Hepatocyte (in vitro differentiated cells): ENCODE measurements around the gene RGS3. TPM values are rescaled to one million over a fixed set of nuclear protein-coding genes. Genes with fewer than 3 reads are reported as not detected.

Experiments
- DNase-seq: peaks from one replicate; pipeline ENCODE4 v3.0.0-alpha.2; 2016; ENCODE audit warnings: low spot score
- H2AFZ ChIP-seq: fragments of 200-600 bp; sonication (generic); 2 replicates; pipeline ENCODE4 v1.6.0; 2016; ENCODE audit warnings: antibody characterized with exemption, mild to moderate bottlenecking
- H3K27ac ChIP-seq: fragments of 200-600 bp; sonication (generic); 2 replicates; pipeline ENCODE4 v1.5.1; 2016; ENCODE audit warnings: mild to moderate bottlenecking
- H3K27me3 ChIP-seq: fragments of 200-600 bp; sonication (generic); 2 replicates; pipeline ENCODE4 v1.6.1; 2016
- H3K36me3 ChIP-seq: fragments of 200-600 bp; sonication (generic); replicated peaks from 2 replicates; pipeline ENCODE4 v1.5.1; 2016; ENCODE audit warnings: low read depth; ENCODE audit not compliant: insufficient read depth
- H3K4me1 ChIP-seq: fragments of 200-600 bp; sonication (generic); 2 replicates; pipeline ENCODE4 v1.5.1; 2016; ENCODE audit warnings: mild to moderate bottlenecking, moderate library complexity; ENCODE audit not compliant: insufficient read depth
- H3K4me2 ChIP-seq: fragments of 200-600 bp; sonication (generic); 2 replicates; pipeline ENCODE4 v1.6.0; 2016
- H3K4me3 ChIP-seq: fragments of 200-600 bp; sonication (generic); 2 replicates; pipeline ENCODE4 v1.5.1; 2016; ENCODE audit warnings: mild to moderate bottlenecking
- H3K79me2 ChIP-seq: fragments of 200-600 bp; sonication (generic); 2 replicates; pipeline ENCODE4 v1.6.0; 2017; ENCODE audit warnings: mild to moderate bottlenecking
- H3K9me2 ChIP-seq: fragments of 200-600 bp; sonication (generic); replicated peaks from 2 replicates; pipeline ENCODE4 v1.6.0; 2017; ENCODE audit warnings: mild to moderate bottlenecking; ENCODE audit not compliant: insufficient read depth
- H3K9me3 ChIP-seq: fragments of 200-600 bp; sonication (generic); 2 replicates; pipeline ENCODE4 v1.5.1; 2016; ENCODE audit warnings: low read depth, mild to moderate bottlenecking
- H4K20me1 ChIP-seq: fragments of 200-600 bp; sonication (generic); 2 replicates; pipeline ENCODE4 v1.6.0; 2016; ENCODE audit warnings: mild to moderate bottlenecking; ENCODE audit not compliant: insufficient read depth, poor library complexity, severe bottlenecking
- CTCF ChIP-seq: fragments of 200-600 bp; sonication (generic); IDR thresholded peaks from 2 replicates; pipeline ENCODE4 v1.5.1; 2016; ENCODE audit warnings: antibody characterized with exemption, mild to moderate bottlenecking; ENCODE audit not compliant: poor library complexity
- EZH2 ChIP-seq: fragments of 200-600 bp; sonication (generic); IDR thresholded peaks from 2 replicates; pipeline ENCODE4 v1.6.1; 2016; ENCODE audit warnings: antibody characterized with exemption, mild to moderate bottlenecking, borderline replicate concordance
- EZH2phosphoT487 ChIP-seq: fragments of 200-600 bp; sonication (generic); IDR thresholded peaks from one replicate; pipeline ENCODE4 v1.6.1; 2018; ENCODE audit warnings: antibody characterized with exemption, mild to moderate bottlenecking, low read depth, moderate library complexity; ENCODE audit not compliant: unreplicated experiment, severe bottlenecking
- WGBS: methylation state at CpG from one replicate; pipeline ENCODE4 v1.1.6; 2016; ENCODE audit warnings: low lambda C conversion rate; ENCODE audit errors: missing lambda C conversion rate; 5-methylcytosine and 5-hydroxymethylcytosine counted together
- polyA plus RNA-seq: library from polyadenylated mRNA; unstranded; fragments of >200 nt; fragmentation: Nextera tagmentation; extraction: Ambion mirVana; gene quantifications from 2 replicates; pipeline ENCODE4 v1.2.1, GENCODE V29; 2016
- total RNA-seq: library from RNA; depleted of rRNA; stranded (reverse); fragments of >200 nt; gene quantifications from 2 replicates; pipeline ENCODE4 v1.2.3, GENCODE V29; 2014

The RGS3 gene
- total and polyA plus RNA-seq, 2 experiments from 2014 or later = 48.0 to 62.7 TPM

DNA sequence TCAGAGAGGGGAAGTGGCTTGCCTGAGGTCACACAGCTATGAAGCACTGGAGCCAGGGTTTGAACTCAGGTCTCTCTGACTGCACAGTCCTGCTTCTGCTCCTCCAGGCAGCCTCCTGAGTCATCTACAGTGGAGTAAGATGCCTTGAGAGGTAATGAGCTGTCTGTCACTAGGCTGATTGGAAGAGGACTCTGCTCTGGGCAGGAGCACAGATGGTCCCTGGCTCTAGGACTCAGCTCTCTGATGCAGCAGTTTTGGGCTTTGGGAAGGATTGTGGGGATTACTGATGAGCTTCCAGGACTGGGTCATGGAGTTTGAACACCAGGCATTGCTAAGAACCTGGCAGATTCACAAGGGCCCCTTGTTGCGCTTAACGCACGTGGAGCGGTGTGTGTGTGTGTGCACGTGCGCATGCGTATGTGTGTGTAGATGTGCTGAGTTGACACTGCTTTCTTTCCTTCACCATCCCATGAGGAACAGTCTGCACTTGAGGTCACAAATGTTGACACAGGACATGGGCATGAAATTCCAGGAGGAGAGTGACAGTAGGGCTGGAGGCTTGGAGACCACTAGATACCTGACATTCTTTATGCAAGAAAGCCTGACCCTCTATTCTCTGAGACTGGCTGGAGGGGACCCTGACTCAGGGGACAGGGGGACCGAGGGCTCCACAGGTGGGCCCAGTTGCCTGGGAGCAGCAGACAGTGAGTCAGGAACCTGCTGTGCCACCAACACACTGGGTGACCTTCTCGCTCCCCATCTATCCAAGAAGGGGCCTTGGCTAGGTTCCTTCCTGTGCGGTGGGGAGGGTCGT lies 170.5 kb downstream of the RGS3 start:
- no peaks in the 10 kb centered on the region for H4K20me1 ChIP-seq
- H3K79me2 ChIP-seq = no peaks in the 10 kb centered on the region
- TF ChIP-seq EZH2 = no peak
- no peaks in the 10 kb centered on the region for H3K27me3 ChIP-seq
- WGBS = 79% methylated on average over 11 of the region's 11 CpGs
- H3K9me3 ChIP-seq = no peaks in the 10 kb centered on the region
- peaks cover 25% of the 10 kb centered on the region for H3K4me1 ChIP-seq
- peak overlapping the region; percentile 56 for H3K27ac ChIP-seq
- DNase-seq = no peak
- H3K4me2 ChIP-seq = no peak overlapping the region
- H3K36me3 ChIP-seq = no peaks in the 10 kb centered on the region
- H3K9me2 ChIP-seq = no peaks in the 10 kb centered on the region
- no peak overlapping the region for H2AFZ ChIP-seq
- H3K4me3 ChIP-seq = no peak overlapping the region

DNA sequence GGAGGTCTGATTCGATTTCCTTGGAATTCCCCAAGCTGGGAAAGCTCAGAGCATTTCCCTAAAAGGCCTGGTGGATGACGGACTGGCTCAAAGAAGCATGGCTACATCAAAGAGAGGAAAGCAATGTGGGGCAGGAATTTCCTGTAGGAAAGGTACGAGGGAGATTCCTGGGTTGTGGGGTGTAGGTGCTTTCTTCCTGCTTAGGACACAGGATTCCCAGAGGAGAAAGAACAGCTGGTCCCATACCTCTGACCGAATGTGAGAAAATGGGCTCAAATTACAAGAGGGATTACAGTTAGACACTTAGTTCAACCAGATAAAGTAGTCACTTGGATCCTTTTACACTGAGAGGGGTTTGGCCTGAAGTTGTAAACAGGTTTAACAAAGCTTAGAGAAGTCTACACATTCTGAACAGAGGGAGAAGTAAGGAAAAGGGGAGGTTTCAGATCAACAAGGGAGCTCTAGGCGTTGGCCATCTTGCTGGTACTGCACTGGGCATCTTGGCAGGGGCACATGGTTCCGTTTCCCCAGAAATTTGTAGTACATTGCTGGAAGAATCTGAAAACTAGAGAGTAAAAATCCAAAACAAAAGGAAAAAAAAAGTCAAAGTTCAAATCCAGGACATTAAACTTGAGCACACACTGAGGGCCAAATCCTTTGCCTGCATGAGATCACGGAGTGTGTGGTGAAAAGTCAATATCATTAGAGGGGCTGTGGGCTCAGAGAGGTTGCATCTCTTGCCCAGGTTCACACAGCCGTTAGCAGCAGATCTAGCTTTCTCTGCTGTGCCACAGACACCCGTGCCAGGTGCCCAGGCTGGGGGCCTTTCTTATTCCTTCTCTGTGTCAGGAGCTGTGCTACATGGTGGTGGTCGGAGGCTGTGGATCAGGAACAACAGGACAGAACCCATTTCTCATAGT lies 171.3 kb downstream of the RGS3 start:
- Histone ChIP-seq H3K79me2 (no peaks in the 10 kb centered on the region), H4K20me1 (no peaks in the 10 kb centered on the region), H3K4me2 (no peak overlapping the region), H3K4me1 (peaks cover 25% of the 10 kb centered on the region), H3K27me3 (no peaks in the 10 kb centered on the region), H2AFZ (no peak overlapping the region), H3K4me3 (no peak overlapping the region), H3K36me3 (no peaks in the 10 kb centered on the region), H3K9me3 (no peaks in the 10 kb centered on the region), H3K27ac (peak overlapping the region; percentile 56), H3K9me2 (no peaks in the 10 kb centered on the region)
- 56% methylated on average over 10 of the region's 10 CpGs for WGBS
- DNase-seq = no peak
- no peak for TF ChIP-seq EZH2phosphoT487
- no peak for TF ChIP-seq EZH2
- TF ChIP-seq CTCF = no peak

- Histone ChIP-seq H3K9me2 (no peaks in the 10 kb centered on the region), H3K27ac (no peak overlapping the region), H3K4me2 (no peak overlapping the region), H3K79me2 (no peaks in the 10 kb centered on the region), H2AFZ (no peak overlapping the region), H3K27me3 (no peaks in the 10 kb centered on the region), H4K20me1 (no peaks in the 10 kb centered on the region), H3K36me3 (no peaks in the 10 kb centered on the region), H3K9me3 (no peaks in the 10 kb centered on the region), H3K4me3 (no peak overlapping the region), H3K4me1 (peaks cover 25% of the 10 kb centered on the region)
- TF ChIP-seq EZH2 (no peak), CTCF (no peak), EZH2phosphoT487 (no peak)
- 74% methylated on average over 5 of the region's 5 CpGs for WGBS
- DNase-seq = no peak
Measured at GRCh38 chr9:113635586-113635985, 172.1 kb downstream of the RGS3 start.

- peaks cover 25% of the 10 kb centered on the region for H3K4me1 ChIP-seq
- H3K27me3 ChIP-seq = no peaks in the 10 kb centered on the region
- TF ChIP-seq EZH2 (no peak), EZH2phosphoT487 (no peak), CTCF (no peak)
- no peak for DNase-seq
- no peak overlapping the region for H3K27ac ChIP-seq
- WGBS = 32% methylated on average over 10 of the region's 10 CpGs
- H3K36me3 ChIP-seq = no peaks in the 10 kb centered on the region
- no peaks in the 10 kb centered on the region for H4K20me1 ChIP-seq
- no peak overlapping the region for H3K4me2 ChIP-seq
- no peak overlapping the region for H2AFZ ChIP-seq
- H3K9me2 ChIP-seq = no peaks in the 10 kb centered on the region
- no peaks in the 10 kb centered on the region for H3K9me3 ChIP-seq
- no peak overlapping the region for H3K4me3 ChIP-seq
- H3K79me2 ChIP-seq = no peaks in the 10 kb centered on the region
Measured at GRCh38 chr9:113636165-113636564, 172.6 kb downstream of the RGS3 start.
